GM12872 (cell line): ENCODE results near the gene FPR2.
A peak's percentile ranks its signal among the peaks of the same experiment; 100 is the strongest.

Experiments used
- CTCF ChIP-seq: IDR thresholded peaks from 3 replicates; pipeline ENCODE4 v1.5.1; 2011; ENCODE audit warnings: low read depth, mild to moderate bottlenecking, low read length, moderate library complexity; ENCODE audit not compliant: insufficient read depth

FPR2 gene

GRCh38 chr19:51760697-51761356 lies at the start of gene FPR2:
FPR2 (plus strand) TSS chr19:51761180; CDS start chr19:51768659, 7,479 bp downstream.
- TF ChIP-seq CTCF = no peak

GRCh38 chr19:51711702-51712101 lies 49.3 kb upstream of the FPR2 start:
- no peak for TF ChIP-seq CTCF

- TF ChIP-seq CTCF = peak; percentile 42; the same call in 2 of the 3 replicates
Measured at GRCh38 chr19:51712461-51713081, 48.4 kb upstream of the FPR2 start.

- no peak for TF ChIP-seq CTCF
Measured at GRCh38 chr19:51713319-51714285, 47.4 kb upstream of the FPR2 start.

- no peak for TF ChIP-seq CTCF
Measured at GRCh38 chr19:51714848-51715247, 46.1 kb upstream of the FPR2 start.

- TF ChIP-seq CTCF = no peak
Measured at GRCh38 chr19:51715850-51716249, 45.1 kb upstream of the FPR2 start.

GRCh38 chr19:51716925-51717324 lies 44.1 kb upstream of the FPR2 start:
- no peak for TF ChIP-seq CTCF
